ENCODE data around the gene ST3GAL3.

The ST3GAL3 gene

DNA sequence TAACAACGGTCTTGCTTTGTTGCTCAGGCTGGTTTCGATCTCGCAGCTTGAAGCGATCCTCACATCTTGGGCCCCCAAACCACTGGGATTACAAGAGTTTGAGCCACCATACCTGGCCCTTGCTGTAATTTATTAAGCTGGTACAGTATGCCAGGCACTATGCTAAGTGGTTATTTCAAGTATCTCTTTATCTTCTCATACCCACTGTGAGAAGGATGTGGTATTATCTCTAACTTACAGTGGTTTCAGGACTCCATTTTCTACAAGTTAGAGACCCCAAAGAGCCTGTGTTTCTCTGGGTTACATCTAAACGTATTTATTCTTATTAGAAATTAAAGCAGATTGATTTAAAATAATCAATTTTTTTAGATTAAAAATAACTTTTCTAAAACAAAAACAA, 8.1 kb upstream of the ST3GAL3 start:
- Histone ChIP-seq H3K36me3 (ENCODE audit: control insufficient read depth, insufficient read depth, low read length) (peaks cover 86% of the 10 kb centered on the region), H3K27ac (ENCODE audit: insufficient read depth, low read depth, low read length, poor library complexity, severe bottlenecking) (no peak overlapping the region), H3K4me3 (ENCODE audit: insufficient read depth, low read depth, low read length) (no peak overlapping the region), H3K27me3 (ENCODE audit: control insufficient read depth, insufficient read depth, low read length, poor library complexity, severe bottlenecking) (no peaks in the 10 kb centered on the region), H3K4me1 (ENCODE audit: control insufficient read depth, insufficient read depth, low read length) (no peaks in the 10 kb centered on the region), H3K9me3 (ENCODE audit: control insufficient read depth, low read length) (no peaks in the 10 kb centered on the region)
- 97% methylated on average over 4 of the region's 5 CpGs for WGBS, 2 experiments

DNA sequence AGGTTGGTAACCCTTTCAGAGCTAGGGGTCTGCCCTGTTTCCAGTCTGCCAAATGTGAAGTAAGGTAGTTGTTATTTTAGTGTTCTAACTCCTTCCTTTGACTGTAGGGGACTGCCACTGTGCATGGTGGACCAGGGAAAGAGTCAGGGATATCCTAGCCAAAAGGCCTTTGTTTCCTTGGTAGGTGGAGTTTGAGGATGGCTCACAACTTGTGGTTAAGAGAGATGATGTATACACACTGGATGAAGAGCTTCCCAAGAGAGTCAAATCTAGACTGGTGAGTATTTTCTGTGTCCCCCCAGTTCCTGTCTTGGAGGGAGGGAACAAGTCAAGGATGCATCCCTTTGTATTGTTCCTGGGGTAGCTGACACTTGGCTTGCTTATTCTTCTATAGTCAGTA, 3.5 kb upstream of the ST3GAL3 start:
- H3K36me3 ChIP-seq (ENCODE audit: control insufficient read depth, insufficient read depth, low read length): peaks cover 46% of the 10 kb centered on the region
- H3K27ac ChIP-seq (ENCODE audit: insufficient read depth, low read depth, low read length, poor library complexity, severe bottlenecking): no peak overlapping the region

DNA sequence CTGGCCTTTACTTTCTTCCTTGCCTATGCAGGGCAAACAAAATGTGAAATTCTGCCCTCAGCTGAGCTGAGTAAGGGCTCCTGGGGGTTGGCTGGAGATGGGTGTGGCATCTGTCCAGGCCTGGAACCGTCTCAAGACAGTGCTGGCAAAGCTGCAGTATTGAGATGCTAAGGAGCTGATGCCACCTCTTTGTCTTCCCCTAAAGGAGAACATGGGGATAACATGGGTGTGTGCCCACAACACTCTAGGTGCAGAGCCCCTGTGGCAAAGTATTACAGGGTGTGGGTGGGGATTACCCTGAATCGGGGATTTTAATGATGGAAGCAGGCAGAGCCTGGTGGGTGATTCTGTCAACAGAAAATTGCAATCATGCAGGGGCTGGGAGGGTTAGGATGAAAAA, 2.5 kb upstream of the ST3GAL3 start:
- peaks cover 8% of the 10 kb centered on the region for H3K4me1 ChIP-seq (ENCODE audit: control insufficient read depth, insufficient read depth, low read length)
- no peak overlapping the region for H3K27ac ChIP-seq (ENCODE audit: insufficient read depth, low read depth, low read length, poor library complexity, severe bottlenecking)
- no peaks in the 10 kb centered on the region for H3K9me3 ChIP-seq (ENCODE audit: control insufficient read depth, low read length)
- H3K4me3 ChIP-seq (ENCODE audit: insufficient read depth, low read depth, low read length): no peak overlapping the region
- no peaks in the 10 kb centered on the region for H3K27me3 ChIP-seq (ENCODE audit: control insufficient read depth, insufficient read depth, low read length, poor library complexity, severe bottlenecking)
- H3K36me3 ChIP-seq (ENCODE audit: control insufficient read depth, insufficient read depth, low read length): peaks cover 40% of the 10 kb centered on the region
- WGBS, 2 experiments: 75 to 87% methylated on average over 2 of the region's 2 CpGs

More for the DNA sequence above, 3.5 kb upstream of the ST3GAL3 start:
- Histone ChIP-seq H3K27me3 (ENCODE audit: control insufficient read depth, insufficient read depth, low read length, poor library complexity, severe bottlenecking) (no peaks in the 10 kb centered on the region), H3K9me3 (ENCODE audit: control insufficient read depth, low read length) (no peaks in the 10 kb centered on the region), H3K4me3 (ENCODE audit: insufficient read depth, low read depth, low read length) (no peak overlapping the region), H3K4me1 (ENCODE audit: control insufficient read depth, insufficient read depth, low read length) (peaks cover 8% of the 10 kb centered on the region)

DNA sequence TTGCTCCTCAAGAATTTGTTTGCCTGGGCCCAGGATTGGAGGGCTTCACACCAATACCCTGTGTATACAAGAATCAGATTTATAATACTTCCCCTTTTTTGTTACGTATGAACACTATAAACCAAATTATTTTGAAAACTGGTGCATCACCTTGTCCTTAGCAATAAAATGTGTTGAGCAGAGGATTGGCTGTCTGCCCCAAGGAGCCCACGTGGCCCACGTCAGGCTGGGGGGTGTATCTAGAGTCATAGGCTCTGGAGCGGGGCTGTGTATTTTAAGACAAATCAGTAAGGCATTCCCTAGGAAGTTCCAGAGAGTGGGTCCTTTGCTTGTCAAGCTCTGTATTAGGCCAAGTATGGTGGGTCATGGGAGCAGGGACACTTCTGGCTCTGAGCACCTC, 2.0 kb upstream of the ST3GAL3 start:
- WGBS, 2 experiments: 95 to 97% methylated on average over 3 to 4 of the region's 4 CpGs
- H3K36me3 ChIP-seq (ENCODE audit: control insufficient read depth, insufficient read depth, low read length): peaks cover 35% of the 10 kb centered on the region
- no peaks in the 10 kb centered on the region for H3K9me3 ChIP-seq (ENCODE audit: control insufficient read depth, low read length)
- no peak overlapping the region for H3K27ac ChIP-seq (ENCODE audit: insufficient read depth, low read depth, low read length, poor library complexity, severe bottlenecking)
- H3K4me1 ChIP-seq (ENCODE audit: control insufficient read depth, insufficient read depth, low read length): peaks cover 8% of the 10 kb centered on the region
- H3K27me3 ChIP-seq (ENCODE audit: control insufficient read depth, insufficient read depth, low read length, poor library complexity, severe bottlenecking): no peaks in the 10 kb centered on the region
- H3K4me3 ChIP-seq (ENCODE audit: insufficient read depth, low read depth, low read length): no peak overlapping the region

DNA sequence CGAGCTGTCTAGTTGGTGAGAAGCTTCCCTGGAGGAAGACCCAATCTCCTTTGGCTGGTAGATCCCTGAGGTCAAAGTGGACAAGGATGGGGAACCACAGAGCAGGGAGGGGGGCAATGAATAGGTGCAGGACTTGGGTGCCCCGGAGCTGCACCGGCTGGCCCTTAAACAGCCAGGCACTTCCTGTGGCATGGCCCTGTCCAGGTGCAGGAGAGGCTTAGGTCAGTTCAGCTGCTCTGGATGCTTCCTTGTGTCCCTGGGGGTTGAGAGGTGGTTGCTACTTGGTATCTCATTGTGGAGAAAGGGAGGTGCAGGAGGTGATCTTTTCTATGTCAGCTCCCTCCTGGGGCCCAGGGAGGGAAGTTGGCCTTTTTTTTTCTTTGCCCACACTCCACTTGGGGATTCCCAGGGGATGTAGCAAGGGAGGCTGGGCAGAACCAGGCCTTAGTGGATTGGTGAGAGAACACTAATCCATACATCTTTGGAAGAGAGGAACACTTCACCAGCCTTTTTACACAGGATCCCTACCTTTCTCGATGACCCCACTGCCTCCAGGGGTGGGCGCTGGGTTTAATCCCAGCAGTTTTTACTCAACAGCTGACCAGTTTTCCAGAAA, 1.2 kb upstream of the ST3GAL3 start:
- WGBS, 2 experiments: 74 to 75% methylated on average over 5 of the region's 5 CpGs
- peaks cover 30% of the 10 kb centered on the region for H3K36me3 ChIP-seq (ENCODE audit: control insufficient read depth, insufficient read depth, low read length)
- H3K4me3 ChIP-seq (ENCODE audit: insufficient read depth, low read depth, low read length): peak overlapping the region; percentile 80
- H3K4me1 ChIP-seq (ENCODE audit: control insufficient read depth, insufficient read depth, low read length): peaks cover 8% of the 10 kb centered on the region
- H3K9me3 ChIP-seq (ENCODE audit: control insufficient read depth, low read length): no peaks in the 10 kb centered on the region
- H3K27ac ChIP-seq (ENCODE audit: insufficient read depth, low read depth, low read length, poor library complexity, severe bottlenecking): no peak overlapping the region
- H3K27me3 ChIP-seq (ENCODE audit: control insufficient read depth, insufficient read depth, low read length, poor library complexity, severe bottlenecking): no peaks in the 10 kb centered on the region

DNA sequence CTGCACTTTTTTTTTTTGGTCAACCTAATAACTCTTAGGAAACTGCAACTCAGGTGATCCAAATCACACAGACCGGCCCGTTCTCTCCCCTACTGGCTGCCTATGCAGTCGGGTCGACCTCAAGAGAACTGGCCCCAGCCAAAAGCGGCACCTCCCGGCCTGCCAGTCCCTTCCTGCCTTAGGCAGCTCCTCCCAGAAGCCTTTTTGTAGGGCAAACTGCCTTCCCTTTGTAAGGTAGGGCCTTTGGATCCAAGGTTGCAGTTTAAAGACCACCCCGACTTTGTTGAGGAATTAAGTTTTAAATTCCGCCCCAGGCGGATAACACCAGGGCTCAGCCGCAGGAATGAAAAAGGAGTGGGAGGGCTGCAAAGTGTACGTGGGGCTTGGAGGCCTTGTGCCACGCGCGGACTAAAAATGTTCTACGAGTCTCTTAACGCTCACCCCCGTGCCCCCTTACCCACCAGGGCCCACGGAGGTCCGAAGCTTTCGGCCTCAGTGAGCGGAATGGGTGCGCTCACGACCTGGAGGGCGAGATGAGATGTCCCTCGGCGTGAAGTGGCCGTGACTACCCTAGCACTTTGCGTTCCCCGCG, 642 bp upstream of the ST3GAL3 start:
- Histone ChIP-seq H3K27ac (ENCODE audit: insufficient read depth, low read depth, low read length, poor library complexity, severe bottlenecking) (peak overlapping the region; percentile 66), H3K27me3 (ENCODE audit: control insufficient read depth, insufficient read depth, low read length, poor library complexity, severe bottlenecking) (no peaks in the 10 kb centered on the region), H3K4me1 (ENCODE audit: control insufficient read depth, insufficient read depth, low read length) (peaks cover 8% of the 10 kb centered on the region), H3K9me3 (ENCODE audit: control insufficient read depth, low read length) (no peaks in the 10 kb centered on the region), H3K36me3 (ENCODE audit: control insufficient read depth, insufficient read depth, low read length) (peaks cover 24% of the 10 kb centered on the region), H3K4me3 (ENCODE audit: insufficient read depth, low read depth, low read length) (peak overlapping the region; percentile 80)
- WGBS, 2 experiments: 1 to 2% methylated on average over 30 of the region's 30 CpGs

DNA sequence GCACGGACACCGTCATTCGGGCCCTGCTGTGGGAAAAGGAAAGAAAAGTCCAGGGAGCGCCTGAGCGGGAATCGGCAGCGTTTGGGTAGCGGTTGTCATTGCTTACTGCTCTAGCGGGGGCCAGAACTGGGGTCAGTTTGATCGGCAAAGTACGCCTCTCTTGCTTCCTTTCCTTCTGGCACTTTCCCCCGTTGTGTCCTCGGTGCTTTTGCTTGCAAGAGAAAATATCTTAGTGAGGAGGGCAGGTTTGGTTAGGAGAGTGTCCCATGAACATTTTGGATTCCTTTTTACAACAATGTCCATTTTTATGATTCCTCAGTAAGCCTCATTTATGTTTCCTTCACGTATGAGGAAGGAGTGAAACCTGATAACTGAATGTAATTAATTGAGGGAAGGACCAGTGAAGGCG, 670 bp downstream of the ST3GAL3 start:
- no peaks in the 10 kb centered on the region for H3K27me3 ChIP-seq (ENCODE audit: control insufficient read depth, insufficient read depth, low read length, poor library complexity, severe bottlenecking)
- 4 to 5% methylated on average over 14 to 15 of the region's 15 CpGs for WGBS, 2 experiments
- peaks cover 8% of the 10 kb centered on the region for H3K4me1 ChIP-seq (ENCODE audit: control insufficient read depth, insufficient read depth, low read length)
- H3K27ac ChIP-seq (ENCODE audit: insufficient read depth, low read depth, low read length, poor library complexity, severe bottlenecking): peak overlapping the region; percentile 85
- H3K4me3 ChIP-seq (ENCODE audit: insufficient read depth, low read depth, low read length): peak overlapping the region; percentile 80
- no peaks in the 10 kb centered on the region for H3K9me3 ChIP-seq (ENCODE audit: control insufficient read depth, low read length)
- H3K36me3 ChIP-seq (ENCODE audit: control insufficient read depth, insufficient read depth, low read length): peaks cover 14% of the 10 kb centered on the region

DNA sequence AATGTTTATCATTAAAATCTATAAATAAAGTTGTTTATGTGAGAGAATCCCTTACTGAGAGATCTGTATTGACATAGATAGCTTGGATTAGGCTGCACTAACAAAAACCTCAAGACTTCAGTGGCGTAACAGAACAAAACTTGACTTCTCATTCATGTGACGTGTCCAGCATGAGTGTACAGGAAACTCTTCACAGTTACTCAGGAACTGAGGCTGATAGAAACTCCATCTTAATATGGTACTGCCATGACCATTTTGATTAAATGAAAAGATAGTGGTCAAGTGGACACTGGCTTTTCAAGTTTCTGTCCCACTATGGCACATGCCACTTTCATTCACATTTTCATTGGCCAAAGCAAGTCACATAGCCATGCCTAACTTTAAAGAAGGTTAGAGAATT, 3.7 kb downstream of the ST3GAL3 start:
- H3K9me3 ChIP-seq (ENCODE audit: control insufficient read depth, low read length): no peaks in the 10 kb centered on the region
- 98% methylated on average over 2 of the region's 2 CpGs for WGBS, 2 experiments
- H3K27ac ChIP-seq (ENCODE audit: insufficient read depth, low read depth, low read length, poor library complexity, severe bottlenecking): no peak overlapping the region
- H3K4me3 ChIP-seq (ENCODE audit: insufficient read depth, low read depth, low read length): no peak overlapping the region
- no peaks in the 10 kb centered on the region for H3K27me3 ChIP-seq (ENCODE audit: control insufficient read depth, insufficient read depth, low read length, poor library complexity, severe bottlenecking)
- no peaks in the 10 kb centered on the region for H3K36me3 ChIP-seq (ENCODE audit: control insufficient read depth, insufficient read depth, low read length)
- peaks cover 5% of the 10 kb centered on the region for H3K4me1 ChIP-seq (ENCODE audit: control insufficient read depth, insufficient read depth, low read length)

DNA sequence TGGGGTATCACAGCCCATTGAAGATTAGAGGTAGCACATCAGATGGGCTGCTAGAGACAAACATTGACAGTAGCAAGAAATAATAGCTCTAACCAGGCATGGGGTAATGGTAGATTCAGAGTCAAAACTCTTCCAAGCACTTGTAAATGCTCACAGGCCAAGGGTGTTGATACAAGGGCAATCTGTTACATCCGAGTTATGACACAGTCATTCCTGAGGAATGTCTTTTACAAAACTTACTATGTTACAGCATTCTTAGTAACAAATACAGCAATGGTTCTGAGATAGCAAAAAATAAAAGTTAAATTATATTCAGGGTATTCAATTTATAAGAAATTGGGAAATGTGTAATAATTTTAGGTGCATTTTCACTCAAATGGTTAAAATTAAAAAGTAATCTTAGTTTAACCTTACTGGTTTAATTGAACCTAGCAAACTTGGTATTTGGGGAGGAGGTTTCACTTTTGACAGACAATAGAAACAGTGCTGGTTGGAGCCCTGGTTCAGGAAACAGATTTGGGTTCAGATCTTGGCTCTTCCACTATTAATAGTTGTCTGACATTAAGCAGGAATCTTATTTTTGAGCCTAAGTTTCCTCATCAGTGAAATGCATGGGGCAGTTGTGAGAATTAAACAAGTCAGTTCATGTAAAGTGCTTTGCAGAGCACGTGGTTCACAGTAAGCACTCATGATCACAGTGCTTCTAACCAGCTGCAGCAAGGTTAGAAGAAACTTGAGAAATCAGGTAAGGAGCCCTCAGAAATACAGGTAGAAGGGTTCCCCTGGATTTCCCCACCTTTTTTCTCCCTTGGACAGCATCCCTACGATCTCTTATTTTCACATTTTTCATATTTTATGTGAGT, 4.4 kb downstream of the ST3GAL3 start:
- Histone ChIP-seq H3K9me3 (ENCODE audit: control insufficient read depth, low read length) (no peaks in the 10 kb centered on the region), H3K4me3 (ENCODE audit: insufficient read depth, low read depth, low read length) (no peak overlapping the region), H3K27ac (ENCODE audit: insufficient read depth, low read depth, low read length, poor library complexity, severe bottlenecking) (peak overlapping the region; percentile 4), H3K4me1 (ENCODE audit: control insufficient read depth, insufficient read depth, low read length) (no peaks in the 10 kb centered on the region), H3K36me3 (ENCODE audit: control insufficient read depth, insufficient read depth, low read length) (no peaks in the 10 kb centered on the region), H3K27me3 (ENCODE audit: control insufficient read depth, insufficient read depth, low read length, poor library complexity, severe bottlenecking) (no peaks in the 10 kb centered on the region)
- WGBS, 2 experiments: 95 to 98% methylated on average over 2 to 3 of the region's 3 CpGs

DNA sequence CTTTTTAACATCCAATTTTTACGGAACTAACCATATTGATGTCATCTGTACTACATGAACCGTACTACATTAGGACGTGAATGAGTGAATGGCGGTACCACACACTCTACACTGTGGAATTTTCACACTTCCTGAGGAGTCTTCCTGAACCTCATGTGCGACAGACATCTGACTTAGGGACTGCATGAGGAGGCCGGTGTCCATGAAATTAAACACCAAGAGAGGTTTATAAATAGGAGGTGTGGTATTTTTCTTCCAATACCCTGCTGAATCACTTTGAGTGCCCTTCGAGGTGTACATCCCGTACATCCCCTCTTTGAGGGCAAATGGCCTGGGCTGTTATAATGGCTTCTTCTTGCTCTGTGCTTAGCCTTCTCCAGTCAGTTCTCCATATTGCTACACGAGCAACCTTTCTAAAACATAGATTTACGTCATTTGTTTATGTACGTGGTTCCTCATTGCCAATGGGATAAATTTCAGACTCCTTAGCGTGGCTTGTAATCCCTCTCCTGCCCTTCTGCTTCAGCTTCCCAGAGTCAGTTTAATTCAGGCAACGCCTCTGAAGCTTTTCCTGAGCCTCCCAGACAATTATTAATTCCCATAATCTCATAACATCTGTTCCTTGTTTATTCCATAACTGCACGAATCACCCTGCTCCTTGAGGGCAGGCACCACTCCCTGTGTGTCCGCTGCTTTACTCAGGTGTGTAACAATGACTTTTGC, 9.4 kb downstream of the ST3GAL3 start:
- 95% methylated on average over 15 of the region's 15 CpGs for WGBS, 2 experiments
- Histone ChIP-seq H3K27ac (ENCODE audit: insufficient read depth, low read depth, low read length, poor library complexity, severe bottlenecking) (no peak overlapping the region), H3K36me3 (ENCODE audit: control insufficient read depth, insufficient read depth, low read length) (no peaks in the 10 kb centered on the region), H3K27me3 (ENCODE audit: control insufficient read depth, insufficient read depth, low read length, poor library complexity, severe bottlenecking) (no peaks in the 10 kb centered on the region), H3K9me3 (ENCODE audit: control insufficient read depth, low read length) (no peaks in the 10 kb centered on the region), H3K4me1 (ENCODE audit: control insufficient read depth, insufficient read depth, low read length) (no peaks in the 10 kb centered on the region), H3K4me3 (ENCODE audit: insufficient read depth, low read depth, low read length) (no peak overlapping the region)

Data from ectodermal cell (in vitro differentiated cells).